SK-N-SH (cell line): ENCODE results near the gene FOXRED1. TPM values are rescaled to one million over a fixed set of nuclear protein-coding genes. Genes with fewer than 3 reads are reported as not detected.

Experiments used
- CTCF ChIA-PET: fragments of 300-600, 350-600 bp; formaldehyde crosslinking; extraction: SDS; loops from one replicate; lab custom pipeline; 2021; lab: Yijun Ruan, JAX
- POLR2A ChIA-PET: fragments of 350-600 bp; sonication (Branson Sonifier 250); formaldehyde crosslinking; extraction: SDS; loops from one replicate; lab custom pipeline; 2020; ENCODE audit warnings: antibody characterized with exemption, inconsistent platforms; lab: Yijun Ruan, JAX
- DNase-seq: peaks from one replicate; pipeline ENCODE4 v3.0.0; 2012
- H2AFZ ChIP-seq: fragments of 200-600 bp; sonication (generic); 2 replicates; pipeline ENCODE4 v1.8.1; 2016; ENCODE audit warnings: antibody characterized with exemption, mild to moderate bottlenecking, low read depth
- H3F3A ChIP-seq: fragments of 200-600 bp; sonication (generic); replicated peaks from 2 replicates; pipeline ENCODE3; 2016; ENCODE audit warnings: antibody characterized with exemption, mild to moderate bottlenecking; ENCODE audit not compliant: insufficient read depth
- H3K27ac ChIP-seq, 2 experiments: fragments of 200-500 bp in 1 of 2; fragments of 200-600 bp in 1 of 2; sonication (Bioruptor generic) in 1 of 2; sonication (generic), shearing (Covaris generic) in 1 of 2; 2 replicates each; pipeline versions ENCODE4 v1.5.1 to v1.6.1; 2014 to 2016; ENCODE audit warnings: low read depth in 2 of 2, inconsistent platforms in 1 of 2, low read length in 1 of 2, mild to moderate bottlenecking in 1 of 2, mixed read lengths in 1 of 2
- H3K27me3 ChIP-seq: fragments of 200-600 bp; sonication (generic), shearing (Covaris generic); 2 replicates; pipeline ENCODE4 v1.6.1; 2016; ENCODE audit warnings: mixed run types; ENCODE audit not compliant: insufficient read depth
- H3K36me3 ChIP-seq, 2 experiments: fragments of 200-500 bp in 1 of 2; fragments of 200-600 bp in 1 of 2; sonication (Bioruptor generic) in 1 of 2; sonication (generic) in 1 of 2; replicated peaks in 1 of 2; 2 replicates each; pipeline versions ENCODE3 to v1.5.1; 2014 to 2016; ENCODE audit warnings: low read length in 1 of 2, mild to moderate bottlenecking in 1 of 2; ENCODE audit not compliant: insufficient read depth in 2 of 2, control insufficient read depth in 1 of 2
- H3K4me1 ChIP-seq, 2 experiments: fragments of 200-500 bp in 1 of 2; fragments of 200-600 bp in 1 of 2; sonication (Bioruptor generic) in 1 of 2; sonication (generic), shearing (Covaris generic) in 1 of 2; 2 replicates each; pipeline versions ENCODE4 v1.5.1 to v1.6.1; 2014 to 2016; ENCODE audit warnings: low read depth in 1 of 2, low read length in 1 of 2, mixed run types in 1 of 2; ENCODE audit not compliant: insufficient read depth in 2 of 2, control insufficient read depth in 1 of 2
- H3K4me2 ChIP-seq: fragments of 200-600 bp; sonication (generic), shearing (Covaris generic); 2 replicates; pipeline ENCODE4 v1.6.1; 2017; ENCODE audit warnings: mixed run types
- H3K4me3 ChIP-seq, 2 experiments: fragments of 200-500 bp in 1 of 2; fragments of 200-600 bp in 1 of 2; sonication (Bioruptor generic) in 1 of 2; sonication (generic), shearing (Covaris generic) in 1 of 2; 2 replicates each; pipeline versions ENCODE4 v1.5.1 to v1.8.1; 2014 to 2016; ENCODE audit warnings: low read depth in 2 of 2, inconsistent platforms in 1 of 2, low read length in 1 of 2, mild to moderate bottlenecking in 1 of 2, mixed read lengths in 1 of 2, moderate library complexity in 1 of 2
- H3K79me2 ChIP-seq: fragments of 200-600 bp; sonication (generic); 2 replicates; pipeline ENCODE4 v1.8.1; 2017; ENCODE audit warnings: mild to moderate bottlenecking; ENCODE audit not compliant: insufficient read depth
- H3K9ac ChIP-seq: fragments of 200-600 bp; sonication (generic); 2 replicates; pipeline ENCODE4 v1.6.1; 2017; ENCODE audit warnings: mixed run types
- H3K9me2 ChIP-seq: fragments of 200-600 bp; sonication (generic); 2 replicates; pipeline ENCODE4 v1.6.1; 2017; ENCODE audit warnings: mixed run types
- H3K9me3 ChIP-seq: fragments of 200-600 bp; sonication (generic); 2 replicates; pipeline ENCODE4 v1.6.1; 2017; ENCODE audit warnings: mixed run types, mild to moderate bottlenecking, moderate library complexity
- H4K20me1 ChIP-seq: fragments of 200-600 bp; sonication (generic); 2 replicates; pipeline ENCODE4 v1.6.1; 2017; ENCODE audit warnings: mild to moderate bottlenecking, mixed run types; ENCODE audit not compliant: insufficient read depth
- CHD2 ChIP-seq: fragments of 150-350 bp; IDR thresholded peaks from 2 replicates; pipeline ENCODE4 v1.6.1; 2018; ENCODE audit warnings: low read length; ENCODE audit not compliant: partially characterized antibody
- CTCF ChIP-seq: fragments of 200-600 bp; sonication (generic); IDR thresholded peaks from 2 replicates; pipeline ENCODE4 v1.6.1; 2017; ENCODE audit warnings: antibody characterized with exemption, mild to moderate bottlenecking, moderate library complexity
- ELF1 ChIP-seq: IDR thresholded peaks from 2 replicates; pipeline ENCODE4 v1.4.0; 2012
- EP300 ChIP-seq, 2 experiments: IDR thresholded peaks; 2 replicates each; pipeline versions ENCODE4 v1.4.0 to v1.6.1; 2012; ENCODE audit warnings: borderline replicate concordance in 1 of 2, low read depth in 1 of 2, low read length in 1 of 2
- FOSL2 ChIP-seq: IDR thresholded peaks from 2 replicates; pipeline ENCODE4 v1.4.0; 2012; ENCODE audit warnings: low read depth, mild to moderate bottlenecking, moderate library complexity, borderline replicate concordance
- FOXJ3 ChIP-seq: sonication (generic); formaldehyde crosslinking; IDR thresholded peaks from 2 replicates; pipeline ENCODE4 v1.5.1; 2020; ENCODE audit warnings: mild to moderate bottlenecking, missing genetic modification reagents
- FOXM1 ChIP-seq: IDR thresholded peaks from 2 replicates; pipeline ENCODE4 v1.4.0; 2012; ENCODE audit warnings: low read depth, mild to moderate bottlenecking
- GABPA ChIP-seq: IDR thresholded peaks from 2 replicates; pipeline ENCODE4 v1.4.0; 2012; ENCODE audit warnings: low read depth, mild to moderate bottlenecking
- IRF3 ChIP-seq: fragments of 150-350 bp; IDR thresholded peaks from 2 replicates; pipeline ENCODE4 v1.6.1; 2016; ENCODE audit warnings: mild to moderate bottlenecking, low read depth, low read length
- POLR2AphosphoS5 ChIP-seq: IDR thresholded peaks from 2 replicates; pipeline ENCODE4 v1.6.1; 2012; ENCODE audit warnings: low read depth, low read length
- RCOR1 ChIP-seq: fragments of 150-350 bp; IDR thresholded peaks from 2 replicates; pipeline ENCODE4 v1.6.1; 2017; ENCODE audit warnings: antibody characterized with exemption, low read length
- SIN3A ChIP-seq: IDR thresholded peaks from 2 replicates; pipeline ENCODE4 v1.6.1; 2012; ENCODE audit warnings: low read depth, mild to moderate bottlenecking, low read length, moderate library complexity, borderline replicate concordance
- SMC3 ChIP-seq: IDR thresholded peaks from 2 replicates; pipeline ENCODE4 v1.6.1; 2012; ENCODE audit warnings: low read depth, low read length, improper control_type of control experiment
- TAF1 ChIP-seq: IDR thresholded peaks from 2 replicates; pipeline ENCODE4 v1.6.1; 2012; ENCODE audit warnings: low read depth, mild to moderate bottlenecking, low read length, moderate library complexity, borderline replicate concordance
- TEAD4 ChIP-seq: IDR thresholded peaks from 2 replicates; pipeline ENCODE4 v1.4.0; 2012; ENCODE audit warnings: mild to moderate bottlenecking, borderline replicate concordance; ENCODE audit not compliant: insufficient read depth
- USF1 ChIP-seq: IDR thresholded peaks from 2 replicates; pipeline ENCODE4 v1.4.0; 2012; ENCODE audit warnings: low read depth, borderline replicate concordance
- YY1 ChIP-seq: IDR thresholded peaks from 2 replicates; pipeline ENCODE4 v1.4.0; 2012; ENCODE audit warnings: low read depth, mild to moderate bottlenecking
- ZBTB33 ChIP-seq: IDR thresholded peaks from 2 replicates; pipeline ENCODE4 v1.4.0; 2012; ENCODE audit warnings: low read depth, borderline replicate concordance
- WGBS: methylation state at CpG from one replicate; pipeline ENCODE4 v1.1.6; 2017; ENCODE audit warnings: low lambda C conversion rate; 5-methylcytosine and 5-hydroxymethylcytosine counted together
- polyA plus RNA-seq, 3 experiments: library from polyadenylated mRNA; depleted of rRNA; stranded (reverse); fragments of >200 nt; gene quantifications; 2 replicates each; pipeline ENCODE4 v1.2.3, GENCODE V29; 2012
- TF ChIP-seq, protein P1 (sequence below): IDR thresholded peaks from 2 replicates; pipeline ENCODE4 v1.4.0; 2012; ENCODE audit warnings: low read depth

FOXRED1 gene
- polyA plus RNA-seq, 1 of the 3 experiments (the other 2 are of a cell fraction): 35.2 TPM

DNA sequence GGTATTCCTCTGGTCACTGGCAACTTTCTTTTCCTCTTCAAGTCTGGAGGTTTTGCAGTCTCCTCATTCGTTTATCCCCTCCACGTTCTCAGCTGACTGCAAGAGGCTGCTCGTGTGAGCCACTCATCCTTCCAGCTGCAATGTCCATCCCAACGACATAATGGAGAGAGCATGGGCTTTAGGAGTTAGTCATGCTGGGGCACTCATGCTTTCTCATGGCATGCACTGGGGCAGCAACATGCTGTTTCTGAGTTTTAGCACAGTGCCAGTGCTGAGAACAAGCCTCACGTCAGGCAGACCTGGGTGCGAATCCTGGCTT, 42.0 kb downstream of the FOXRED1 start:
- H3K4me3 ChIP-seq: no peak overlapping the region
- POLR2A ChIA-PET: interaction anchor here (1.6 kb wide), 1 partner anchor 170 kb away, joined by 12 read pairs; no protein-coding TSS in a partner anchor
- H3F3A ChIP-seq: peaks cover 18% of the 10 kb centered on the region
- no peaks in the 10 kb centered on the region for H3K9me2 ChIP-seq
- H3K27ac ChIP-seq: no peak overlapping the region
- DNase-seq: no peak
- peaks cover 6 to 11% of the 10 kb centered on the region in 2 experiments for H3K36me3 ChIP-seq
- no peaks in the 10 kb centered on the region for H3K79me2 ChIP-seq
- TF ChIP-seq ELF1 (no peak), FOXJ3 (no peak), CHD2 (no peak), GABPA (no peak), IRF3 (no peak), CTCF (no peak), FOSL2 (no peak), FOXM1 (no peak), USF1 (no peak), ZBTB33 (no peak), EP300 (IDR thresholded peaks at IDR 0.05; ENCODE audit: borderline replicate concordance in 1 of 2, low read depth in 1 of 2, low read length in 1 of 2) (no peak), SMC3 (no peak), YY1 (no peak), SIN3A (no peak), RCOR1 (no peak), TEAD4 (no peak), POLR2AphosphoS5 (no peak), TAF1 (no peak)
- TF ChIP-seq, protein P1, sequence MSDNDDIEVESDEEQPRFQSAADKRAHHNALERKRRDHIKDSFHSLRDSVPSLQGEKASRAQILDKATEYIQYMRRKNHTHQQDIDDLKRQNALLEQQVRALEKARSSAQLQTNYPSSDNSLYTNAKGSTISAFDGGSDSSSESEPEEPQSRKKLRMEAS: no peak
- H4K20me1 ChIP-seq: no peaks in the 10 kb centered on the region
- H3K9me3 ChIP-seq: no peaks in the 10 kb centered on the region
- no peak overlapping the region for H3K9ac ChIP-seq
- peak overlapping the region; percentile 25; the same call in 1 of the 2 replicates for H3K4me2 ChIP-seq
- peaks cover 4% of the 10 kb centered on the region in 2 experiments; a peak in 2 of 4 replicates for H3K4me1 ChIP-seq
- no peak overlapping the region for H2AFZ ChIP-seq
- CTCF ChIA-PET: interaction anchor here (0.6 to 10.0 kb wide), 51 partner anchors 8 to 1035 kb away, joined by 3 to 172 read pairs (median 5); partner anchors contain the start of genes ST3GAL4 and TIRAP
- H3K27me3 ChIP-seq: no peaks in the 10 kb centered on the region
- WGBS: 82% methylated on average over 5 of the region's 6 CpGs
